Measurements from ENCODE around the gene TIMM23. TPM values are rescaled to one million over a fixed set of nuclear protein-coding genes. Genes with fewer than 3 reads are reported as not detected.
A peak's percentile ranks its signal among the peaks of the same experiment; 100 is the strongest.

Gene TIMM23
- polyA plus RNA-seq, 2 of the 4 experiments (the other 2 are of a cell fraction) = 134 to 202 TPM

DNA sequence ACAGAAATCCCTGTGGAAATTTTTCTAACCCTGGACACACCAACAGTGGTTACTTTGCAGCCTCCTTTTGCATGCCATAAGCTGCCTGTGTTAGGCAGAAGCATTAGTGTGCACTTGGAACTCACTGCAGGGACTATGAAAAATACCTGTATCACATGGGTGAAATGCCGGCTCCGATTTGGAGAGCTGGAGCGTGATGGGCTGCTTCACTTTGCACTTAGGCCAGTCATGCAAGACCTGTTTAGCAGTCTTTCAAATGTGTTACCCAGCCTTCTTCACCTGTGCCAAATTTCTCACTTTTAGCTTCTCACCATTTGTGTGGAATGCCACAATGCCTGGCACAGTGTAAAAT lies 46.9 kb downstream of the TIMM23 start (continued):
- TF ChIP-seq SMC3 (IDR thresholded peaks at IDR 0.05) = no peak

DNA sequence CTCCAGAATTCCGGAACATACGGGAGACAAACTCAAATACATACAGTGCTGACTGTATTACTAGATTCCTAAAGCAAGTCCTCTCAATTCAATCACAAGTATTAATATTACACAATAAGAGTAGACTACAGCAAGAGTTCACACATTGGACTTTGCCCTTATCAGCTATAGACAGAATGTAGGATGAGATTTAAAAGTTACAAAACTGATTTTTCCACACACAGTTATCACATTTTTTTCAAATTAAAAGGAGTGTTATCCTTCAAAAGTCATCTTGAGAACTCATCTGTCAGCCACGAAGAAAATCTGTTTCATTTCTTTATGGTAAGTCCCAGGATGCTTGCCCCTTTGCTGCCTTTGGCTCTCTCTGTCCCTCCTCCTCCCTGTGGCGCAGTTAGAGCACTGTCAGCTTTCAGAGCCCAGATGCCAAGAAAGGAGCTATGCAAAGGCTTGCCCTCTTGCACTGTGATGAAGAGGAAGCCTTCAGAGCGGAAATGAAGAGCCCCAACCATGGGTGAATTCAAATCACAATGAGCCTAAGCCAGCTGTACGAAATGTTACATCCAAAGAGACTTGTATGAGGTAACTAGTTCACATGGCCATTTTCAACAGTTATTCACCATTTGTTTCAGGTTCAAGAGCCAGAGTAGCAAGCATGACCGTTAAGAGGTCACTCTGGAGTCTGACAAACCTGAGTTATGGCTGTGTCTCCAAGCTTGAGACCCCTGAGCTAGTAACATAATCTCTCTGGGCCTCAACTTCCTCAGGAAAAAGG lies 47.5 kb downstream of the TIMM23 start:
- FAIRE-seq = no peak
- no peak for ATAC-seq
- TF ChIP-seq PHF8 (IDR thresholded peaks at IDR 0.05; ENCODE audit: borderline replicate concordance, low read depth) (no peak), EHMT2 (IDR thresholded peaks at IDR 0.05; ENCODE audit: low read depth) (no peak), HOXB13 (CRISPR knock-in tag; IDR thresholded peaks at IDR 0.05; ENCODE audit: low read depth) (no peak), FOSB (CRISPR knock-in tag; IDR thresholded peaks at IDR 0.05) (no peak), CEBPB (IDR thresholded peaks at IDR 0.05) (no peak), ZSCAN20 (CRISPR knock-in tag; IDR thresholded peaks at IDR 0.05) (no peak), CHD4 (IDR thresholded peaks at IDR 0.05; ENCODE audit: borderline replicate concordance) (no peak), TFCP2L1 (CRISPR knock-in tag; IDR thresholded peaks at IDR 0.05) (no peak), ZNF302 (CRISPR knock-in tag; IDR thresholded peaks at IDR 0.05) (no peak)
- TF ChIP-seq, protein P1, sequence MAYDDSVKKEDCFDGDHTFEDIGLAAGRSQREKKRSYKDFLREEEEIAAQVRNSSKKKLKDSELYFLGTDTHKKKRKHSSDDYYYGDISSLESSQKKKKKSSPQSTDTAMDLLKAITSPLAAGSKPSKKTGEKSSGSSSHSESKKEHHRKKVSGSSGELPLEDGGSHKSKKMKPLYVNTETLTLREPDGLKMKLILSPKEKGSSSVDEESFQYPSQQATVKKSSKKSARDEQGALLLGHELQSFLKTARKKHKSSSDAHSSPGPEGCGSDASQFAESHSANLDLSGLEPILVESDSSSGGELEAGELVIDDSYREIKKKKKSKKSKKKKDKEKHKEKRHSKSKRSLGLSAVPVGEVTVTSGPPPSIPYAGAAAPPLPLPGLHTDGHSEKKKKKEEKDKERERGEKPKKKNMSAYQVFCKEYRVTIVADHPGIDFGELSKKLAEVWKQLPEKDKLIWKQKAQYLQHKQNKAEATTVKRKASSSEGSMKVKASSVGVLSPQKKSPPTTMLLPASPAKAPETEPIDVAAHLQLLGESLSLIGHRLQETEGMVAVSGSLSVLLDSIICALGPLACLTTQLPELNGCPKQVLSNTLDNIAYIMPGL (CRISPR knock-in tag; IDR thresholded peaks at IDR 0.05; ENCODE audit: borderline replicate concordance) = no peak
- TF ChIP-seq, protein P2, sequence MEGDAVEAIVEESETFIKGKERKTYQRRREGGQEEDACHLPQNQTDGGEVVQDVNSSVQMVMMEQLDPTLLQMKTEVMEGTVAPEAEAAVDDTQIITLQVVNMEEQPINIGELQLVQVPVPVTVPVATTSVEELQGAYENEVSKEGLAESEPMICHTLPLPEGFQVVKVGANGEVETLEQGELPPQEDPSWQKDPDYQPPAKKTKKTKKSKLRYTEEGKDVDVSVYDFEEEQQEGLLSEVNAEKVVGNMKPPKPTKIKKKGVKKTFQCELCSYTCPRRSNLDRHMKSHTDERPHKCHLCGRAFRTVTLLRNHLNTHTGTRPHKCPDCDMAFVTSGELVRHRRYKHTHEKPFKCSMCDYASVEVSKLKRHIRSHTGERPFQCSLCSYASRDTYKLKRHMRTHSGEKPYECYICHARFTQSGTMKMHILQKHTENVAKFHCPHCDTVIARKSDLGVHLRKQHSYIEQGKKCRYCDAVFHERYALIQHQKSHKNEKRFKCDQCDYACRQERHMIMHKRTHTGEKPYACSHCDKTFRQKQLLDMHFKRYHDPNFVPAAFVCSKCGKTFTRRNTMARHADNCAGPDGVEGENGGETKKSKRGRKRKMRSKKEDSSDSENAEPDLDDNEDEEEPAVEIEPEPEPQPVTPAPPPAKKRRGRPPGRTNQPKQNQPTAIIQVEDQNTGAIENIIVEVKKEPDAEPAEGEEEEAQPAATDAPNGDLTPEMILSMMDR (IDR thresholded peaks at IDR 0.05) = no peak
- TF ChIP-seq, protein P3, sequence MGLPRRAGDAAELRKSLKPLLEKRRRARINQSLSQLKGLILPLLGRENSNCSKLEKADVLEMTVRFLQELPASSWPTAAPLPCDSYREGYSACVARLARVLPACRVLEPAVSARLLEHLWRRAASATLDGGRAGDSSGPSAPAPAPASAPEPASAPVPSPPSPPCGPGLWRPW (IDR thresholded peaks at IDR 0.05) = no peak
- TF ChIP-seq, protein P4, sequence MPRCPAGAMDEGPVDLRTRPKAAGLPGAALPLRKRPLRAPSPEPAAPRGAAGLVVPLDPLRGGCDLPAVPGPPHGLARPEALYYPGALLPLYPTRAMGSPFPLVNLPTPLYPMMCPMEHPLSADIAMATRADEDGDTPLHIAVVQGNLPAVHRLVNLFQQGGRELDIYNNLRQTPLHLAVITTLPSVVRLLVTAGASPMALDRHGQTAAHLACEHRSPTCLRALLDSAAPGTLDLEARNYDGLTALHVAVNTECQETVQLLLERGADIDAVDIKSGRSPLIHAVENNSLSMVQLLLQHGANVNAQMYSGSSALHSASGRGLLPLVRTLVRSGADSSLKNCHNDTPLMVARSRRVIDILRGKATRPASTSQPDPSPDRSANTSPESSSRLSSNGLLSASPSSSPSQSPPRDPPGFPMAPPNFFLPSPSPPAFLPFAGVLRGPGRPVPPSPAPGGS (IDR thresholded peaks at IDR 0.05) = no peak
- TF ChIP-seq, protein P5, sequence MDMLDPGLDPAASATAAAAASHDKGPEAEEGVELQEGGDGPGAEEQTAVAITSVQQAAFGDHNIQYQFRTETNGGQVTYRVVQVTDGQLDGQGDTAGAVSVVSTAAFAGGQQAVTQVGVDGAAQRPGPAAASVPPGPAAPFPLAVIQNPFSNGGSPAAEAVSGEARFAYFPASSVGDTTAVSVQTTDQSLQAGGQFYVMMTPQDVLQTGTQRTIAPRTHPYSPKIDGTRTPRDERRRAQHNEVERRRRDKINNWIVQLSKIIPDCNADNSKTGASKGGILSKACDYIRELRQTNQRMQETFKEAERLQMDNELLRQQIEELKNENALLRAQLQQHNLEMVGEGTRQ (IDR thresholded peaks at IDR 0.05) = no peak

DNA sequence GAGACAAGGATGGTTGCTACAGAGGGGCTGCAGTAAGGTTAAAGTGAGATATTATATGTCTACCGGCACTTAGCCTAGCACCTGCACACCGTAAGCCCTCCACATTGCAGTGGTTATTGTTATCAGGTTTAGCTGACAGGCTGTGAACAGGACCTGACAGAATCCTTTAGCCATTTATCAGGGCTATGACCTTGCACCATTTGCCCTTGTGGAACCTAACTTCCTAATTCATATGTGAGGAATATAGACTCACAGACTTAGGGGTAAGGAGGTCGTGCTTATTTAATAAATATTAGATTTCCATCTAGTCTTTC lies 48.0 kb downstream of the TIMM23 start:
- no peak overlapping the region for H3K4me2 ChIP-seq
- ChIA-PET CTCF (interaction anchor here (1.0 kb wide), 1 partner anchor 8 kb away, joined by 3 read pairs; no protein-coding TSS in a partner anchor), POLR2A (no interaction called here)
- H3K27ac ChIP-seq = 0 out of 6 replicates have a peak overlapping the region, but pooled peaks of 1 of the 2 experiments have one; percentile 2
- 89% methylated on average over 3 of the region's 3 CpGs for WGBS (ENCODE audit: missing lambda C conversion rate)
- FAIRE-seq = no peak
- H3K4me3 ChIP-seq = no peak overlapping the region
- no peak for ATAC-seq
- no peak for DNase-seq (ENCODE audit: low read depth in 1 of 2, low spot score in 1 of 2)
- H3K9me3 ChIP-seq = no peaks in the 10 kb centered on the region
- H3K4me1 ChIP-seq = peaks cover 60% of the 10 kb centered on the region
- TF ChIP-seq, protein P3 (IDR thresholded peaks at IDR 0.05) = no peak
- no peak for TF ChIP-seq KDM1A (IDR thresholded peaks at IDR 0.05; ENCODE audit: low read depth)
- TF ChIP-seq KDM5A (IDR thresholded peaks at IDR 0.05) = no peak
- TF ChIP-seq GATA3 (IDR thresholded peaks at IDR 0.05; ENCODE audit: borderline replicate concordance) = no peak
- TF ChIP-seq, protein P6, sequence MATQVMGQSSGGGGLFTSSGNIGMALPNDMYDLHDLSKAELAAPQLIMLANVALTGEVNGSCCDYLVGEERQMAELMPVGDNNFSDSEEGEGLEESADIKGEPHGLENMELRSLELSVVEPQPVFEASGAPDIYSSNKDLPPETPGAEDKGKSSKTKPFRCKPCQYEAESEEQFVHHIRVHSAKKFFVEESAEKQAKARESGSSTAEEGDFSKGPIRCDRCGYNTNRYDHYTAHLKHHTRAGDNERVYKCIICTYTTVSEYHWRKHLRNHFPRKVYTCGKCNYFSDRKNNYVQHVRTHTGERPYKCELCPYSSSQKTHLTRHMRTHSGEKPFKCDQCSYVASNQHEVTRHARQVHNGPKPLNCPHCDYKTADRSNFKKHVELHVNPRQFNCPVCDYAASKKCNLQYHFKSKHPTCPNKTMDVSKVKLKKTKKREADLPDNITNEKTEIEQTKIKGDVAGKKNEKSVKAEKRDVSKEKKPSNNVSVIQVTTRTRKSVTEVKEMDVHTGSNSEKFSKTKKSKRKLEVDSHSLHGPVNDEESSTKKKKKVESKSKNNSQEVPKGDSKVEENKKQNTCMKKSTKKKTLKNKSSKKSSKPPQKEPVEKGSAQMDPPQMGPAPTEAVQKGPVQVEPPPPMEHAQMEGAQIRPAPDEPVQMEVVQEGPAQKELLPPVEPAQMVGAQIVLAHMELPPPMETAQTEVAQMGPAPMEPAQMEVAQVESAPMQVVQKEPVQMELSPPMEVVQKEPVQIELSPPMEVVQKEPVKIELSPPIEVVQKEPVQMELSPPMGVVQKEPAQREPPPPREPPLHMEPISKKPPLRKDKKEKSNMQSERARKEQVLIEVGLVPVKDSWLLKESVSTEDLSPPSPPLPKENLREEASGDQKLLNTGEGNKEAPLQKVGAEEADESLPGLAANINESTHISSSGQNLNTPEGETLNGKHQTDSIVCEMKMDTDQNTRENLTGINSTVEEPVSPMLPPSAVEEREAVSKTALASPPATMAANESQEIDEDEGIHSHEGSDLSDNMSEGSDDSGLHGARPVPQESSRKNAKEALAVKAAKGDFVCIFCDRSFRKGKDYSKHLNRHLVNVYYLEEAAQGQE (IDR thresholded peaks at IDR 0.05) = no peak
- TF ChIP-seq, protein P7, sequence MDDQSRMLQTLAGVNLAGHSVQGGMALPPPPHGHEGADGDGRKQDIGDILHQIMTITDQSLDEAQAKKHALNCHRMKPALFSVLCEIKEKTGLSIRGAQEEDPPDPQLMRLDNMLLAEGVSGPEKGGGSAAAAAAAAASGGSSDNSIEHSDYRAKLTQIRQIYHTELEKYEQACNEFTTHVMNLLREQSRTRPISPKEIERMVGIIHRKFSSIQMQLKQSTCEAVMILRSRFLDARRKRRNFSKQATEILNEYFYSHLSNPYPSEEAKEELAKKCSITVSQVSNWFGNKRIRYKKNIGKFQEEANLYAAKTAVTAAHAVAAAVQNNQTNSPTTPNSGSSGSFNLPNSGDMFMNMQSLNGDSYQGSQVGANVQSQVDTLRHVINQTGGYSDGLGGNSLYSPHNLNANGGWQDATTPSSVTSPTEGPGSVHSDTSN (IDR thresholded peaks at IDR 0.05) = no peak
- no peak for TF ChIP-seq EHF (CRISPR knock-in tag; IDR thresholded peaks at IDR 0.05)
- TF ChIP-seq NFE2L2 (conservative IDR thresholded peaks at IDR 0.05; ENCODE audit: low read length) = no peak
- TF ChIP-seq MAZ (IDR thresholded peaks at IDR 0.05; ENCODE audit: borderline replicate concordance, low read depth, low read length) = no peak

More for the DNA sequence above, 47.5 kb downstream of the TIMM23 start:
- ChIA-PET CTCF (interaction anchor here (0.7 to 1.4 kb wide), 3 partner anchors 9 to 785 kb away, joined by 3 to 8 read pairs (median 4); no protein-coding TSS in a partner anchor), POLR2A (no interaction called here)
- no peak for DNase-seq (ENCODE audit: low read depth in 1 of 2, low spot score in 1 of 2)
- no peaks in the 10 kb centered on the region for H3K9me3 ChIP-seq
- peak overlapping the region; percentile 27; the same call in 1 of the 3 replicates for H3K4me2 ChIP-seq
- WGBS (ENCODE audit: missing lambda C conversion rate) = 85% methylated on average over 7 of the region's 7 CpGs
- H3K4me1 ChIP-seq = peaks cover 56% of the 10 kb centered on the region
- H3K27ac ChIP-seq = 0 out of 6 replicates have a peak overlapping the region, but pooled peaks of 1 of the 2 experiments have one; percentile 2
- no peak overlapping the region for H3K4me3 ChIP-seq

Data from A549 (cell line).